NCI-H1105 treated with DMSO at 0.1 percent for 48 hours (cell line): Measurements from ENCODE around the gene KNG1.
"Not testable (repeated sequence)": the region's sequence is repeated elsewhere in the genome, so short reads cannot be mapped to it uniquely, and the experiment has no call there.

ENCODE experiments used
- DNase-seq: peaks from one replicate; lab custom pipeline; 2025; lab: John Stamatoyannopoulos, UW

Gene KNG1

GRCh38 chr3:186708983-186709679 lies 8.0 kb upstream of the KNG1 start:
- no peak for DNase-seq

- DNase-seq = not testable (repeated sequence)
These were observed 6.5 kb upstream of the KNG1 start for GRCh38 chr3:186710694-186711093.

GRCh38 chr3:186713499-186713898 lies 3.7 kb upstream of the KNG1 start:
- DNase-seq = no peak

GRCh38 chr3:186719945-186720739 lies 3.0 kb downstream of the KNG1 start:
- DNase-seq = no peak

- no peak for DNase-seq
These were observed 5.3 kb downstream of the KNG1 start for GRCh38 chr3:186722457-186722856.

- DNase-seq = no peak
These were observed 7.8 kb downstream of the KNG1 start for GRCh38 chr3:186724911-186725310.

- no peak for DNase-seq
These were observed 15.1 kb downstream of the KNG1 start for GRCh38 chr3:186732169-186732766.

- no peak for DNase-seq
These were observed 25.6 kb downstream of the KNG1 start for GRCh38 chr3:186742618-186743380.

- DNase-seq = no peak
These were observed 26.5 kb downstream of the KNG1 start for GRCh38 chr3:186743666-186744065.

GRCh38 chr3:186746008-186746407 lies 28.8 kb downstream of the KNG1 start:
- no peak for DNase-seq

- no peak for DNase-seq
These were observed 33.2 kb downstream of the KNG1 start for GRCh38 chr3:186750316-186750715.

- DNase-seq = no peak
These were observed 34.3 kb downstream of the KNG1 start for GRCh38 chr3:186751480-186751879.

- DNase-seq = no peak
These were observed 36.8 kb downstream of the KNG1 start for GRCh38 chr3:186754006-186754405.

GRCh38 chr3:186754871-186755270 lies 37.7 kb downstream of the KNG1 start:
- DNase-seq = no peak

GRCh38 chr3:186757214-186757613 lies 40.1 kb downstream of the KNG1 start:
- no peak for DNase-seq

GRCh38 chr3:186757686-186758220 lies 40.6 kb downstream of the KNG1 start:
- no peak for DNase-seq

GRCh38 chr3:186759231-186759930 lies 42.2 kb downstream of the KNG1 start:
- DNase-seq = no peak

GRCh38 chr3:186760141-186760833 lies 43.1 kb downstream of the KNG1 start:
- no peak for DNase-seq

- DNase-seq = no peak
These were observed 43.8 kb downstream of the KNG1 start for GRCh38 chr3:186760897-186761447.

- DNase-seq = no peak
These were observed 55.1 kb downstream of the KNG1 start for GRCh38 chr3:186772281-186772694.
